ENCODE results near the gene RUNX2.

RUNX2 gene

GRCh38 chr6:45566882-45567281 is 238.8 kb downstream of the RUNX2 start:
- no peak for DNase-seq

GRCh38 chr6:45567879-45568278 is 239.7 kb downstream of the RUNX2 start:
- DNase-seq = no peak

- DNase-seq = no peak
Measured at GRCh38 chr6:45568626-45569025, 240.5 kb downstream of the RUNX2 start.

- DNase-seq = no peak
Measured at GRCh38 chr6:45569210-45569945, 241.2 kb downstream of the RUNX2 start.

- no peak for DNase-seq
Measured at GRCh38 chr6:45571159-45571558, 243.0 kb downstream of the RUNX2 start.

GRCh38 chr6:45572833-45573232 is 244.7 kb downstream of the RUNX2 start:
- no peak for DNase-seq

DNA sequence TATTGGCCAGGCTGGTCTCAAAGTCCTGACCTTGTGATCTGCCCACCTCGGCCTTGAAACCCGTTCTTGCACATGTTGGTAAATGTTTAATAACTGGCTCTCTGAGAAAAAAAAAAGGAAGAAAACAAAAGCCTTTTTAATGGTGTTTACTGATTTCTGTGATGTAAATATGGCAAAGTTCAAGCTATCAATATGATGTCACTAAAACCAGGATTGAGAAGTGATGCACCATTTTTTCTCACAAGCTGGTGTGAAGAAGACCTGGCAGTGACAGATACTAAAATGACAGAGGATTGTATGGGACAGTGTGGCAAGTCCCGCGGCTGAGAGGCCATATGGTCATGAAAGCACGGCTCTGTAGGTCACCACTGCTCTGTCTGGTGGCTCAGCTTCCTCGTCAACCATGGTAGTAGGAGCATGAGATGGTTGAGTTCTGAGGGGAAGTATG is 245.9 kb downstream of the RUNX2 start:
- DNase-seq = no peak

DNA sequence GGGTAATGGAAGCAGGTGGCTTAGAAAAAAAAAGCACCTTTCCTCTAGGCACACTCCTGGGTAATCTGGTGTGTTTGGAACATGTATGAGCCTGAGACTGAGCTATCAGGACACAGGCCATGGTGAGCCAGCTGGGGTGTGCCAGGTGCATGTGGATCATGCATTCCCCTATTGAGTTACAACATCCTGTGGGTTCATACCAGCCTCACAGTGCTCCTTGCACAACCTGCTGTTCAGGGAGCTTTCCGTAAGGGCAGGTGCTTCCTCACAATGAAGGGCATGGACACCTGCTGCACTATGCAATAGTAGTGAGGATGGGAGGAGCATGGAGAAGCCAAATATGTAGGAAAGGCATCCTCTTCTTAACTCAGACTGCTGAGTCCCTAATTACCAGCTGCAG is 246.8 kb downstream of the RUNX2 start:
- no peak for DNase-seq

GRCh38 chr6:45576648-45577624 is 248.8 kb downstream of the RUNX2 start:
- DNase-seq = no peak

GRCh38 chr6:45577836-45578504 is 249.8 kb downstream of the RUNX2 start:
- DNase-seq = no peak

DNA sequence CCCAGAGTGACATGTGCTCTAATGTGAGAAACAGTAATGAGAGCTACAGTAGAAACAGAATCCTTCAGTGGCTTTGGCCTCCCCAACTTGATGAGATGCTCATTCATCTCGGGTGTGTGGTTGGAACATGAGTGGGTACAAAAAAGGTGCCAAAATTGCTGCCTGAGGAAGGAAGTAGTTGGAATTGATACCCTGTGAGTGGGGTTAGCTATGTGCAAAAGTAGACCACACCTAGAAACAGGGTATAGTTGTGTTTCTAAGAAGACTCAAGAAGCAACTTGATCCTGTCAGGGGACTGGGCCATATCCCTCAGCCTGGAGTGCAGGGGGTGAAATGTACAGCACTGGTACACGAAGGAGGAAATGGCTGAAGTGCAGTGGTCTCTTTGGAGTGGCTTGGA is 256.0 kb downstream of the RUNX2 start:
- DNase-seq = peak; percentile 22

DNA sequence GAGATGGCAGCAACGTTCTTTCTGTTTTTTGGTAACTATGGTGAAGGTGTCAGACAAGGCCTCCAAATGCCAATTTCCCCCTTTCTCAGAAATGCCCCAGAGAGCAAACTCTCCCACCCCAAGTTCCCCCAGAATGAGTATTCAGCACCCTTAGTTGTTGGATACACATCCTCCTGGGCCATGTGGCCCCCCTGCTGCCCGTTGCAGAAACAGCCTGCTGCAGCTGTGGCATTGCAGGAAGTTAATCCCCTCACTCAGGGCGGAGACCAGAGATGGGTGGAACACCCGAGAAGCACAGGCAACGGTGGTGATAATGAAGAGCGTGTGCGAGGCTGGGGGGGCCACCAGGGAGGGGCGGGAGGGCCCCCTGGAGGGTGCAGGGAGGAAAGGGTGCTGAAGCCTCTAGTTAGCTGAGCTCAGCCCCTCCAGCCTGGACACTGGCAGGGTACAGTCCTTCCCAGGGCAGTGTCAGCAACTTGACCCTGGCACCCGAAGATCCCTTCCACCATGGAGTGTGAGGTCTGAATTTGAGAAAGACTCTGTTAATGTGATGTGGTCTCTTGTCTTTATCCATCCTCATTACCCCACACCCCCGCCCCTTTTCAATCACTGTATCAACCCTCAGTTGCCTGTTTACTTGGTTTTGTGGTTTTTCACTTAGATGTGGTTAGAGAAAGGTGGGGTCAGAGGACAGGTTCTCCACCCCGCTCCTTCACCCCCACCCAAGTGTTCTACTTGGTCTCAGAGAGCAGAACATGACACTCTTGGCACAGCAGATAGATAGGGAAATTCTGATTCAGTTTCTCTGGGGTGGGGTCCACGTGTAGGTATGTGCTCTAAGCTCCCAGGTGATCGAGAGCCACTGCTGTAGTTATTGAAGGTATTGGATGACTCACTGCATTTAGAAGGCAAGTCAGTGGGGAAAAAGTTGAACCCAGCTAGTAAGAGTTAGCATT is 258.4 kb downstream of the RUNX2 start:
- DNase-seq = peak; percentile 83

- DNase-seq = no peak
Measured at GRCh38 chr6:45587229-45588060, 259.3 kb downstream of the RUNX2 start.

- no peak for DNase-seq
Measured at GRCh38 chr6:45589367-45589766, 261.2 kb downstream of the RUNX2 start.

DNA sequence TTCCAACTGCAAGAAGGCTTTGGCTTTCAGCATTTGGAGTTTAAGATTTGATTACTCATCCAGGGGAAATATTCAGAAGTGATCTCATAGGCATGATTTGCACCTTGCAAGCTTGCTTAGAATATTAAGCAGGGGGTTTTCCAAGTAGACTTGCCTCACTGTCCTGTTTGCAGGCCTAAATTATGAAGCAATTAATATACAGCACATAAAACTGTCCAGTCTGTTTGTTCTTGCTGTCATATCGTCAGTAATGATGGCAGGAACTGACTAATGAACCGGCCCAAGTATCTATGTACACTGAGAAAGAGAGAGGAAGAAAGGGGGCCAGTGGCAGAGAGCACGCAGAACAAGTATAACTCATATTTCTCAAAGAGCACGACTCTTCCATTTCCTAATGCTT is 262.1 kb downstream of the RUNX2 start:
- no peak for DNase-seq

GRCh38 chr6:45590696-45591184 is 262.6 kb downstream of the RUNX2 start:
- no peak for DNase-seq

- DNase-seq = no peak
Measured at GRCh38 chr6:45591306-45591705, 263.2 kb downstream of the RUNX2 start.

- no peak for DNase-seq
Measured at GRCh38 chr6:45591890-45592289, 263.8 kb downstream of the RUNX2 start.

DNA sequence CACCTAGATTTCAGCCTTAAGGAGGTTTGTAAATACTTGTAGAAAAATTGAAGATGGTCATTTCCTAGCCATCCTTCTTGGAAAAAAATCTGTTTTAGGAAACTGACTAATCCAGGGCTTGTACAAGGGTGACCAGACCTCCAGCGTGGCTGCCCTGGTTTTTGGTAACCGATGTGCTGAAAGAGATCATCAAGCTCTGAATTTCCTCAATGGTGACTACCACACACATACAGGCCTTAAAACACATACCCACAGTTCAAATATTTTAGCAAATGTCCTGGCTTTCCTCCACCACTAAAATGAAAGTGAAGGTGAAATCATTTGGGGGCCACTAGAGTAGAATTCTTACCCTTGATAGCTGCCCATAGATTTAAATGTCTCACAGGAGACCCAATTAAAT is 264.9 kb downstream of the RUNX2 start:
- DNase-seq = no peak

DNA sequence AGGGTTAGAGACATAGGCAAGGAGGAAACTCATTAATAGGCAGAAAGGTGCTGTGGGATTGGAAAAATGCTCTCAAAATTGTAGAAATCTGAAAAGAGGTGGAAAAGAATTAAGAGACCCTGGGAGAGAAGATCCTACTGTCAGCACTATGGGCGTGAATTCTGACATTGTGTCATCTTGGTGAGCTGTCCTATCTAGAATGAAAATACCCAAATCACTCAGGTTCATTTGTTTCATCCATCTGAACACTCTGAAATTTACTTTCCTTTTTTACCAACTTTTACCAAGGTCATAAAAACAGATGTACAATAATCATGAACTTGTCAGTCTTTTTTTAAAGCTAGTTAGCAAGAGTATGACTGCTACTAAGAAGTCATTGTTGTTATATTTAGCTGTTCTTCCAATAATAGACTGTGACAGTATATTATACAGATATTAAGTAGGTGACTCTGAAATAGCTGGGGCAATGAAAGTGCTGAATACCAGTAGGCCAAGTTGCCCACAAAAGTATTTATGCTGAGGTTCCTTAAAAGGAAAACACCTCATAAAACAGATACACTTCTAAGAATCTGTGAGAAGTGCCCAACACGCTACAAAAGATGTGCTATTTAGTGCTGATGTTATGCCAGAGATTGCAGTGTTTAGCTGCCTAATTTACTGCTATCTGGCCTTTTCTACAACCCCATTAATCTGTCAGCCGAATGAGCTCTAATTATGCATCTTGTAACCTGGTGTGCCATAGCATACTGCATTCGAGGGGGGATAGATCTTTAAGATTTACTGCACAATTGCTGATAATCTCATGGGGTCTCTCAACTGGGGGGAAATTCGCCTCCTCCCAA is 267.1 kb downstream of the RUNX2 start:
- DNase-seq = no peak

Data from CD4-positive, alpha-beta T cell treated with Interleukin-12 subunit alpha and Interleukin-12 subunit beta, for 1 hour (primary cell).